ENCODE measurements around the gene SSR1. TPM values are rescaled to one million over a fixed set of nuclear protein-coding genes. Genes with fewer than 3 reads are reported as not detected.
A peak's percentile ranks its signal among the peaks of the same experiment; 100 is the strongest.

The SSR1 gene
- total and polyA plus RNA-seq, 9 of the 15 experiments (the other 6 are each of a cell fraction or from before 2014, with no cell fraction given): 87.7 to 220 (median 144) TPM

DNA sequence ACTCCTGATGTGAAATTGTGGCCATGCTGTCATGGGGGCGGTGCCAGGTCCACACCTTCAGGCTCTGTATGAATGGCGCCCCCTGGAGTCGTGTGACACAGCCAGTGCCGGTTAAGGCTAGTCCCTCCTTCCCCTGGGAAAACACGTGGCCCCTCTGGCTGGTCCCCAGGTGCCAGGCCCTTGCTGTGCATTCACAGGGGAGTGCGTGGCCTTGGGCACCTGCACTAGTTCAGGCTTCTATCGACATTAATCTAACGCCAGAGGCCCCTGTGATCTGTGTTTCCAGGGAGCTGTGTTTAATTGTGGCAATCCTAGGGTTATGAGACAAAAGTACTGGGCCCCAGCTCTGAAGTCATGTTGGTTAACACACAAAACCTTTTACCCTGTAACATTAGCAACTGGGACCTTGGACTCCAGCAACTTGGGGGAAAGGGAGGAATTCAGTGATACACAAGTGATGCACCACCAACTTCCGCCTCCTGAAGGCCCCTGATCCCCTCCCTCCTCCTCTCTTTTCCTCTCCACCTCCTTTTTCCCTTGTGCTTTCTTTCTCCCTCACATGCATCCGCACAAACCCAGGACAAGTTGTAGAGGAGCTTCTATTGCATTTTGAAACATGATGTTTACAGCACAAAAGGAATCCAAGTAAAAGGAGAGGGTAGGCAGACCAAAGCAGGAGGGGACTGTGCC lies 74.0 kb downstream of the SSR1 start (continued):
- TF ChIP-seq ZNF224 (CRISPR knock-in tag; IDR thresholded peaks at IDR 0.05) (no peak), RBM14 (IDR thresholded peaks at IDR 0.05; ENCODE audit: borderline replicate concordance, insufficient read depth, low read depth, low read length) (no peak), ZNF140 (CRISPR knock-in tag; IDR thresholded peaks at IDR 0.05) (no peak), TEAD4 (IDR thresholded peaks at IDR 0.05; ENCODE audit: low read length) (peak; percentile 29; the same call in 1 of the 2 replicates), TEAD4 (CRISPR knock-in tag; IDR thresholded peaks at IDR 0.05; ENCODE audit: borderline replicate concordance) (no peak), GTF2F1 (IDR thresholded peaks at IDR 0.05; ENCODE audit: low read depth, low read length) (no peak), E2F8 (IDR thresholded peaks at IDR 0.05; ENCODE audit: low read depth, partially characterized antibody) (no peak), KDM2B (CRISPR knock-in tag; IDR thresholded peaks at IDR 0.05) (no peak), REST (IDR thresholded peaks at IDR 0.05; ENCODE audit: borderline replicate concordance) (peak; percentile 87), REST (CRISPR knock-in tag; IDR thresholded peaks at IDR 0.05; ENCODE audit: low read depth) (no peak), NR1H2 (CRISPR knock-in tag; IDR thresholded peaks at IDR 0.05) (no peak), BACH1 (tag; IDR thresholded peaks at IDR 0.05) (no peak), ZNF384 (IDR thresholded peaks at IDR 0.05; ENCODE audit: low read depth, low read length) (0 out of 2 replicates have a peak, but pooled peaks have one; percentile 36), ZFP30 (CRISPR knock-in tag; IDR thresholded peaks at IDR 0.05; ENCODE audit: borderline replicate concordance) (no peak)
- TF ChIP-seq, protein P1, sequence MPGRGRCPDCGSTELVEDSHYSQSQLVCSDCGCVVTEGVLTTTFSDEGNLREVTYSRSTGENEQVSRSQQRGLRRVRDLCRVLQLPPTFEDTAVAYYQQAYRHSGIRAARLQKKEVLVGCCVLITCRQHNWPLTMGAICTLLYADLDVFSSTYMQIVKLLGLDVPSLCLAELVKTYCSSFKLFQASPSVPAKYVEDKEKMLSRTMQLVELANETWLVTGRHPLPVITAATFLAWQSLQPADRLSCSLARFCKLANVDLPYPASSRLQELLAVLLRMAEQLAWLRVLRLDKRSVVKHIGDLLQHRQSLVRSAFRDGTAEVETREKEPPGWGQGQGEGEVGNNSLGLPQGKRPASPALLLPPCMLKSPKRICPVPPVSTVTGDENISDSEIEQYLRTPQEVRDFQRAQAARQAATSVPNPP (IDR thresholded peaks at IDR 0.05; ENCODE audit: borderline replicate concordance, insufficient read depth, insufficient read length): no peak
